ENCODE measurements around the gene CNTLN. TPM values are rescaled to one million over a fixed set of nuclear protein-coding genes. Genes with fewer than 3 reads are reported as not detected.

Gene CNTLN
- total and polyA plus RNA-seq, 2 of the 8 experiments (the other 6 are each of a cell fraction or from before 2014, with no cell fraction given): 4.8 to 10.8 TPM

GRCh38 chr9:17322882-17323864 lies 188.3 kb downstream of the CNTLN start (continued):
- TF ChIP-seq TAF1 (IDR thresholded peaks at IDR 0.05; ENCODE audit: low read depth, low read length) (no peak), BCL11A (IDR thresholded peaks at IDR 0.05; ENCODE audit: low read depth in 2 of 2, low read length in 2 of 2) (no peak)
